Stimulated activated CD8-positive, alpha-beta memory T cell treated with anti-CD3 and anti-CD28 coated beads, Interleukin-12 subunit alpha, Interleukin-12 subunit beta, amount 100 ng/mL, for 4 hours (primary cell): ENCODE results near the gene CLEC16A.

Experiments used
- DNase-seq: peaks from one replicate; pipeline ENCODE4 v3.0.0-alpha.2; 2020; ENCODE audit warnings: low read depth

The CLEC16A gene

GRCh38 chr16:11017499-11017898 lies 73.1 kb downstream of the CLEC16A start:
- DNase-seq: no peak

- no peak for DNase-seq
These were observed 76.0 kb downstream of the CLEC16A start for GRCh38 chr16:11020388-11020787.

GRCh38 chr16:11020792-11021551 lies 76.6 kb downstream of the CLEC16A start:
- DNase-seq: no peak

GRCh38 chr16:11022002-11022401 lies 77.6 kb downstream of the CLEC16A start:
- DNase-seq: no peak

- no peak for DNase-seq
These were observed 79.1 kb downstream of the CLEC16A start for GRCh38 chr16:11023262-11024039.

GRCh38 chr16:11024333-11025053 lies 80.1 kb downstream of the CLEC16A start:
- no peak for DNase-seq

- no peak for DNase-seq
These were observed 80.8 kb downstream of the CLEC16A start for GRCh38 chr16:11025120-11025531.

- DNase-seq: no peak
These were observed 85.6 kb downstream of the CLEC16A start for GRCh38 chr16:11029948-11030347.

GRCh38 chr16:11030990-11031510 lies 86.7 kb downstream of the CLEC16A start:
- no peak for DNase-seq

- DNase-seq: no peak
These were observed 87.9 kb downstream of the CLEC16A start for GRCh38 chr16:11032000-11032921.

GRCh38 chr16:11032922-11033291 lies 88.5 kb downstream of the CLEC16A start:
- no peak for DNase-seq

- no peak for DNase-seq
These were observed 89.5 kb downstream of the CLEC16A start for GRCh38 chr16:11033629-11034420.

- DNase-seq: no peak
These were observed 90.1 kb downstream of the CLEC16A start for GRCh38 chr16:11034481-11034931.

- no peak for DNase-seq
These were observed 90.7 kb downstream of the CLEC16A start for GRCh38 chr16:11035096-11035495.

GRCh38 chr16:11036040-11036439 lies 91.7 kb downstream of the CLEC16A start:
- DNase-seq: no peak

- no peak for DNase-seq
These were observed 92.6 kb downstream of the CLEC16A start for GRCh38 chr16:11036868-11037410.

- DNase-seq: no peak
These were observed 93.9 kb downstream of the CLEC16A start for GRCh38 chr16:11038305-11038704.

GRCh38 chr16:11038777-11039176 lies 94.4 kb downstream of the CLEC16A start:
- DNase-seq: no peak

- DNase-seq: no peak
These were observed 95.4 kb downstream of the CLEC16A start for GRCh38 chr16:11039726-11040125.

GRCh38 chr16:11042191-11042590 lies 97.8 kb downstream of the CLEC16A start:
- DNase-seq: no peak
